Measurements from ENCODE around the gene GPSM3.

GRCh38 chr6:32218167-32218566, 25.7 kb upstream of the GPSM3 start:
- no peak for TF ChIP-seq CTCF (IDR thresholded peaks at IDR 0.05)
- TF ChIP-seq EZH2 (IDR thresholded peaks at IDR 0.05; ENCODE audit: borderline replicate concordance, insufficient read depth, low read depth, low read length, poor library complexity, severe bottlenecking), result no peak

Data from B cell (primary cell).